HEK293 (cell line): Measurements from ENCODE around the gene TEDC2.
A peak's percentile ranks its signal among the peaks of the same experiment; 100 is the strongest.

ENCODE experiments used
- CTCF ChIP-seq: fragments of 450-650 bp; formaldehyde crosslinking; IDR thresholded peaks from 2 replicates; pipeline ENCODE4 v1.5.1; 2016; ENCODE audit warnings: missing biosample characterization, missing genetic modification characterization
- GFI1B ChIP-seq: fragments of 450-650 bp; formaldehyde crosslinking; IDR thresholded peaks from 2 replicates; pipeline ENCODE4 v1.5.1; 2016; ENCODE audit warnings: missing biosample characterization, missing genetic modification characterization
- HOXC10 ChIP-seq: sonication (generic); formaldehyde crosslinking; IDR thresholded peaks from 2 replicates; pipeline ENCODE4 v1.8.1; 2023; ENCODE audit warnings: mild to moderate bottlenecking, missing genetic modification reagents
- HOXD13 ChIP-seq: sonication (generic); formaldehyde crosslinking; IDR thresholded peaks from 2 replicates; pipeline ENCODE4 v1.8.0; 2022; ENCODE audit warnings: missing genetic modification reagents, borderline replicate concordance
- INSM2 ChIP-seq: fragments of 450-650 bp; formaldehyde crosslinking; IDR thresholded peaks from 2 replicates; pipeline ENCODE4 v1.5.1; 2016; ENCODE audit warnings: missing biosample characterization, missing genetic modification characterization
- KLF10 ChIP-seq: fragments of 450-650 bp; IDR thresholded peaks from 2 replicates; pipeline ENCODE4 v1.5.1; 2018; ENCODE audit warnings: missing biosample characterization, mild to moderate bottlenecking, missing genetic modification characterization
- KLF16 ChIP-seq: fragments of 450-650 bp; formaldehyde crosslinking; IDR thresholded peaks from 2 replicates; pipeline ENCODE4 v1.5.1; 2017; ENCODE audit warnings: missing biosample characterization, missing genetic modification characterization
- KLF8 ChIP-seq: fragments of 450-650 bp; formaldehyde crosslinking; IDR thresholded peaks from 2 replicates; pipeline ENCODE4 v1.5.1; 2016; ENCODE audit warnings: missing biosample characterization, missing genetic modification characterization
- MZF1 ChIP-seq: fragments of 450-650 bp; formaldehyde crosslinking; IDR thresholded peaks from 2 replicates; pipeline ENCODE4 v1.5.1; 2017; ENCODE audit warnings: missing biosample characterization, missing genetic modification characterization, borderline replicate concordance
- PBX3 ChIP-seq: sonication (generic); formaldehyde crosslinking; IDR thresholded peaks from 2 replicates; pipeline ENCODE4 v1.8.1; 2022; ENCODE audit warnings: mild to moderate bottlenecking, moderate library complexity, missing genetic modification reagents
- REPIN1 ChIP-seq: fragments of 450-650 bp; formaldehyde crosslinking; IDR thresholded peaks from 2 replicates; pipeline ENCODE4 v1.5.1; 2017; ENCODE audit warnings: missing biosample characterization, missing genetic modification characterization, low read depth
- SALL2 ChIP-seq: fragments of 450-650 bp; formaldehyde crosslinking; IDR thresholded peaks from 2 replicates; pipeline ENCODE4 v1.5.0; 2017; ENCODE audit warnings: missing biosample characterization, mild to moderate bottlenecking, missing genetic modification characterization, borderline replicate concordance
- ZBTB20 ChIP-seq: fragments of 450-650 bp; formaldehyde crosslinking; IDR thresholded peaks from 2 replicates; pipeline ENCODE4 v1.5.1; 2016; ENCODE audit warnings: missing biosample characterization, missing genetic modification characterization
- ZBTB26 ChIP-seq: fragments of 450-650 bp; formaldehyde crosslinking; optimal IDR thresholded peaks from 2 replicates; pipeline ENCODE3; 2016; ENCODE audit warnings: missing biosample characterization, mild to moderate bottlenecking, missing genetic modification characterization
- ZBTB7A ChIP-seq: fragments of 450-650 bp; formaldehyde crosslinking; IDR thresholded peaks from 2 replicates; pipeline ENCODE4 v1.5.1; 2016; ENCODE audit warnings: low read depth, missing biosample characterization, missing genetic modification characterization
- ZFHX2 ChIP-seq: fragments of 450-650 bp; formaldehyde crosslinking; conservative IDR thresholded peaks from 2 replicates; pipeline ENCODE4 v1.5.1; 2016; ENCODE audit warnings: missing biosample characterization, missing genetic modification characterization
- ZFP37 ChIP-seq: fragments of 450-650 bp; formaldehyde crosslinking; IDR thresholded peaks from 2 replicates; pipeline ENCODE4 v1.5.1; 2016; ENCODE audit warnings: missing biosample characterization, missing genetic modification characterization
- ZIC2 ChIP-seq: fragments of 450-650 bp; formaldehyde crosslinking; IDR thresholded peaks from 2 replicates; pipeline ENCODE4 v1.5.1; 2016; ENCODE audit warnings: missing biosample characterization, missing genetic modification characterization
- ZNF112 ChIP-seq: fragments of 450-650 bp; formaldehyde crosslinking; IDR thresholded peaks from 2 replicates; pipeline ENCODE4 v1.5.0; 2017; ENCODE audit warnings: missing biosample characterization, missing genetic modification characterization
- ZNF174 ChIP-seq: fragments of 450-650 bp; formaldehyde crosslinking; IDR thresholded peaks from 2 replicates; pipeline ENCODE4 v1.5.0; 2017; ENCODE audit warnings: missing biosample characterization, mild to moderate bottlenecking, missing genetic modification characterization
- ZNF24 ChIP-seq: fragments of 450-650 bp; formaldehyde crosslinking; IDR thresholded peaks from 2 replicates; pipeline ENCODE4 v1.5.1; 2016; ENCODE audit warnings: missing biosample characterization, missing genetic modification characterization
- ZNF248 ChIP-seq: fragments of 450-650 bp; formaldehyde crosslinking; IDR thresholded peaks from 2 replicates; pipeline ENCODE4 v1.5.1; 2017; ENCODE audit warnings: missing biosample characterization, missing genetic modification characterization
- ZNF274 ChIP-seq, 2 experiments: fragments of 200-500 bp in 1 of 2; fragments of 450-650 bp in 1 of 2; sonication (Bioruptor generic) in 1 of 2; formaldehyde crosslinking in 1 of 2; IDR thresholded peaks; 2 replicates each; pipeline versions ENCODE4 v1.5.1 to v1.6.1; 2014 to 2016; ENCODE audit warnings: borderline replicate concordance in 1 of 2, inconsistent platforms in 1 of 2, low read length in 1 of 2, missing biosample characterization in 1 of 2, missing genetic modification characterization in 1 of 2
- ZNF280C ChIP-seq: fragments of 450-650 bp; formaldehyde crosslinking; IDR thresholded peaks from 2 replicates; pipeline ENCODE4 v1.5.1; 2016; ENCODE audit warnings: missing biosample characterization, missing genetic modification characterization
- ZNF335 ChIP-seq: fragments of 450-650 bp; formaldehyde crosslinking; conservative IDR thresholded peaks from 2 replicates; pipeline ENCODE4 v1.5.1; 2016; ENCODE audit warnings: missing biosample characterization, missing genetic modification characterization
- ZNF354C ChIP-seq: fragments of 450-650 bp; formaldehyde crosslinking; IDR thresholded peaks from 2 replicates; pipeline ENCODE4 v1.5.1; 2016; ENCODE audit warnings: missing biosample characterization, missing genetic modification characterization, low read depth, borderline replicate concordance
- ZNF423 ChIP-seq: fragments of 450-650 bp; formaldehyde crosslinking; IDR thresholded peaks from 2 replicates; pipeline ENCODE4 v1.5.1; 2016; ENCODE audit warnings: missing biosample characterization, missing genetic modification characterization
- ZNF510 ChIP-seq: fragments of 450-650 bp; formaldehyde crosslinking; IDR thresholded peaks from 2 replicates; pipeline ENCODE4 v1.5.1; 2018; ENCODE audit warnings: mild to moderate bottlenecking, missing genetic modification characterization, missing biosample characterization; ENCODE audit not compliant: insufficient replicate concordance
- ZNF596 ChIP-seq: fragments of 450-650 bp; IDR thresholded peaks from 2 replicates; pipeline ENCODE4 v1.5.0; 2018; ENCODE audit warnings: missing biosample characterization, mild to moderate bottlenecking, missing genetic modification characterization, moderate library complexity
- ZNF658 ChIP-seq: fragments of 450-650 bp; formaldehyde crosslinking; IDR thresholded peaks from 2 replicates; pipeline ENCODE4; 2016; ENCODE audit warnings: missing biosample characterization, missing genetic modification characterization
- ZNF664 ChIP-seq: fragments of 450-650 bp; formaldehyde crosslinking; IDR thresholded peaks from 2 replicates; pipeline ENCODE4 v1.5.1; 2016; ENCODE audit warnings: missing biosample characterization, missing genetic modification characterization
- ZNF785 ChIP-seq: fragments of 450-650 bp; formaldehyde crosslinking; IDR thresholded peaks from 2 replicates; pipeline ENCODE4 v1.5.1; 2016; ENCODE audit warnings: missing biosample characterization, missing genetic modification characterization
- ZSCAN16 ChIP-seq: fragments of 450-650 bp; formaldehyde crosslinking; IDR thresholded peaks from 2 replicates; pipeline ENCODE4 v1.5.1; 2016; ENCODE audit warnings: missing biosample characterization, missing genetic modification characterization

TEDC2 gene

GRCh38 chr16:2471016-2471652 is 11.2 kb downstream of the TEDC2 start, which contains the start of gene NTN3 (continued):
- TF ChIP-seq ZFP37 (tag by site-specific recombination) (no peak), SALL2 (tag by site-specific recombination) (no peak), ZNF658 (no peak), PBX3 (CRISPR knock-in tag) (0 out of 2 replicates have a peak, but pooled peaks have one; percentile 20), ZNF423 (tag by site-specific recombination) (no peak), ZBTB26 (tag by site-specific recombination) (peak; percentile 64), ZNF112 (tag by site-specific recombination) (no peak), ZNF785 (tag by site-specific recombination) (no peak), HOXD13 (CRISPR knock-in tag) (no peak), ZFHX2 (tag by site-specific recombination) (peak; percentile 94), KLF16 (tag by site-specific recombination) (no peak), ZNF24 (no peak), GFI1B (tag by site-specific recombination) (no peak), ZNF335 (tag by site-specific recombination) (no peak; the same call in 1 of the 2 replicates), ZSCAN16 (tag by site-specific recombination) (no peak), ZNF248 (tag by site-specific recombination) (no peak), REPIN1 (tag by site-specific recombination) (no peak), ZNF596 (no peak), ZIC2 (tag by site-specific recombination) (peak; percentile 49), ZNF510 (no peak), ZBTB20 (tag by site-specific recombination) (peak; percentile 88), MZF1 (tag by site-specific recombination) (no peak), HOXC10 (CRISPR knock-in tag) (no peak), ZNF174 (no peak), KLF8 (tag by site-specific recombination) (no peak; the same call in 1 of the 2 replicates), CTCF (tag by site-specific recombination) (no peak), INSM2 (tag by site-specific recombination) (no peak), ZNF280C (tag by site-specific recombination) (no peak), KLF10 (tag by site-specific recombination) (0 out of 2 replicates have a peak, but pooled peaks have one; percentile 45), ZBTB7A (tag by site-specific recombination) (no peak; the same call in 1 of the 2 replicates), ZNF274 (IDR thresholded peaks at IDR 0.05; ENCODE audit: low read length) (no peak), ZNF274 (tag by site-specific recombination; IDR thresholded peaks at IDR 0.05; ENCODE audit: borderline replicate concordance) (no peak), ZNF354C (tag by site-specific recombination) (no peak), ZNF664 (tag by site-specific recombination) (no peak)
